Astrocyte (in vitro differentiated cells and primary cell): ENCODE data around the gene PIMREG.

Experiments
- EZH2 ChIP-seq: IDR thresholded peaks from 2 replicates; pipeline ENCODE4 v1.6.1; 2012; ENCODE audit warnings: mild to moderate bottlenecking, low read length, inconsistent platforms; ENCODE audit not compliant: insufficient read depth
- TF ChIP-seq, protein P1 (sequence below): IDR thresholded peaks from 2 replicates; pipeline ENCODE4 v1.5.1; 2011; ENCODE audit warnings: low read depth, mild to moderate bottlenecking, inconsistent platforms, low read length, moderate library complexity; ENCODE audit not compliant: insufficient read depth

DNA sequence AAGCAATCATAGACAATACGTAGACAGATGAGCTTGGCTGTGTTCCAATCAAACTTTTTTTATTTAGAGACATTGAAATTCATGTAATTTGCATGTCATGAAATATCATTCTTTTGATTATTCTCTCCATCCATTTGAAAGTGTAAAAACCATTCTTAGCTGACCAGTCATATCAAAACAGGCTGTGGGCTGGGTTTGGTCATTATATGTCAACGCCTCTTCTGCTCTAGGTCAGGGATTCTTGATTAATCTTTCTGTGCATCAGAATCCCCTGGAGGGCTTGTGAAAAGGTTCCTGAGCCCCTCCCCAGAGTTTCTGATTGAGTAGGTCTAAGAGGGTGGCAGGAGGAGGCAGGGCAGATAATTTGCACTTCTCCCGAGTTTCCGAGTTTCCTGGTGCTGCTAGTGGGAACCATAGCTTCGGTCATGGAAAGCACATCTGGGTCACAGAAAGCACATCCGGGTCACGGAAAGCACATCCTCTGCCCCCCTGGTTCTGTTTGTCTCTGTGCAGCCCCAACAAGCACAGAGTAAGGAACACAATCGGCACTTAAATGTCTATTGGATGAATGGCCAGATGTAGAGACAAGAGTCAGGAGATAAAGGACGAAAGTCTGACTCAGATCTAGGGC is 16.4 kb downstream of the PIMREG start:
- TF ChIP-seq, protein P1, sequence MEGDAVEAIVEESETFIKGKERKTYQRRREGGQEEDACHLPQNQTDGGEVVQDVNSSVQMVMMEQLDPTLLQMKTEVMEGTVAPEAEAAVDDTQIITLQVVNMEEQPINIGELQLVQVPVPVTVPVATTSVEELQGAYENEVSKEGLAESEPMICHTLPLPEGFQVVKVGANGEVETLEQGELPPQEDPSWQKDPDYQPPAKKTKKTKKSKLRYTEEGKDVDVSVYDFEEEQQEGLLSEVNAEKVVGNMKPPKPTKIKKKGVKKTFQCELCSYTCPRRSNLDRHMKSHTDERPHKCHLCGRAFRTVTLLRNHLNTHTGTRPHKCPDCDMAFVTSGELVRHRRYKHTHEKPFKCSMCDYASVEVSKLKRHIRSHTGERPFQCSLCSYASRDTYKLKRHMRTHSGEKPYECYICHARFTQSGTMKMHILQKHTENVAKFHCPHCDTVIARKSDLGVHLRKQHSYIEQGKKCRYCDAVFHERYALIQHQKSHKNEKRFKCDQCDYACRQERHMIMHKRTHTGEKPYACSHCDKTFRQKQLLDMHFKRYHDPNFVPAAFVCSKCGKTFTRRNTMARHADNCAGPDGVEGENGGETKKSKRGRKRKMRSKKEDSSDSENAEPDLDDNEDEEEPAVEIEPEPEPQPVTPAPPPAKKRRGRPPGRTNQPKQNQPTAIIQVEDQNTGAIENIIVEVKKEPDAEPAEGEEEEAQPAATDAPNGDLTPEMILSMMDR: no peak
- no peak for TF ChIP-seq EZH2
